Hindlimb muscle (tissue), 1 donor: ENCODE results near the gene GJD3. TPM values are rescaled to one million over a fixed set of nuclear protein-coding genes. Genes with fewer than 3 reads are reported as not detected.

Experiments
- DNase-seq: peaks from one replicate; pipeline ENCODE4 v3.0.0-alpha.2; 2013
- polyA plus RNA-seq: library from polyadenylated mRNA; unstranded; fragments of 120-200 nt; gene quantifications from one replicate; pipeline ENCODE4 v1.2.1, GENCODE V29; 2013; ENCODE audit not compliant: insufficient read length

GJD3 gene
- polyA plus RNA-seq, 1 donor: 0.43 TPM

- no peak for DNase-seq
Measured at GRCh38 chr17:40322358-40323315, 41.9 kb downstream of the GJD3 start.

- DNase-seq: no peak
Measured at GRCh38 chr17:40321961-40322357, 42.6 kb downstream of the GJD3 start.

- DNase-seq: no peak
Measured at GRCh38 chr17:40321524-40321929, 43.0 kb downstream of the GJD3 start.

DNA sequence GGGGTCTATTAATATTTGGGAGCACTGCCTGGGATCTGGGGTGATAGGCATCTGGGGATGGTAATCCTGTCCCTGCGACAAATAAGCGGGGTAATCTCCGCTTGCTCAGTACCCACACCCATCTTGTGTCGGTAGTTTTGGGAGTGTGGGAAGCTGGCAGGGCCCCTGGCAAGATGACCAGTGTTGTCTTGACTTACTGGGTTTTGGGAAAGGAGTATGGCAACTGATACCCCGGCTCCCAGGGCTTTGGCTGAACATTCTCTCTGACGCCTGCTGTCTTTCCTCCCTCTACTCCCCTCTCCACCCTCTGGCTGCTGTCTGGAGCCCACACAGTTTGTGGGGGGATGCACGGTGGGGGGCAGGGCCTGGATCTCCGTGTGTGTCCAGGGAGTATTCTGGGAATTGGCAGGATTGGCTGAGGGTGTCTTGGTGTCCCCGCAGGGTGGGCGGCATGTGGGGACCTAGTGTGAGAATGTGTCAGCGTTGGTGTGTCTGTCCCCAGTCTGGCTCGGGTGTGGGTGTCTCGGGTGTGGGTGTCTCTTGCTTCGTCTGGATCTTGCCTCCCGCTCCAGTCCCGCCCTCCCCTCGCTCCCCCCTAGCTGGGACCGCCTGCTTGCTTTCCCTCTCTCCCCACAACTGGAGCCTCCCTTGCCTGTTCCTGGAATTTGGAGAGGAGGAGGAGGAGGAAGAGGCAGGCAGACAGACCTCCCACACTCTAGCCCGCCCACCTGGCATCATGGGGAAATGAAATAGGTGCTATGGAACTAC, 43.6 kb downstream of the GJD3 start:
- peak; percentile 91 for DNase-seq

DNA sequence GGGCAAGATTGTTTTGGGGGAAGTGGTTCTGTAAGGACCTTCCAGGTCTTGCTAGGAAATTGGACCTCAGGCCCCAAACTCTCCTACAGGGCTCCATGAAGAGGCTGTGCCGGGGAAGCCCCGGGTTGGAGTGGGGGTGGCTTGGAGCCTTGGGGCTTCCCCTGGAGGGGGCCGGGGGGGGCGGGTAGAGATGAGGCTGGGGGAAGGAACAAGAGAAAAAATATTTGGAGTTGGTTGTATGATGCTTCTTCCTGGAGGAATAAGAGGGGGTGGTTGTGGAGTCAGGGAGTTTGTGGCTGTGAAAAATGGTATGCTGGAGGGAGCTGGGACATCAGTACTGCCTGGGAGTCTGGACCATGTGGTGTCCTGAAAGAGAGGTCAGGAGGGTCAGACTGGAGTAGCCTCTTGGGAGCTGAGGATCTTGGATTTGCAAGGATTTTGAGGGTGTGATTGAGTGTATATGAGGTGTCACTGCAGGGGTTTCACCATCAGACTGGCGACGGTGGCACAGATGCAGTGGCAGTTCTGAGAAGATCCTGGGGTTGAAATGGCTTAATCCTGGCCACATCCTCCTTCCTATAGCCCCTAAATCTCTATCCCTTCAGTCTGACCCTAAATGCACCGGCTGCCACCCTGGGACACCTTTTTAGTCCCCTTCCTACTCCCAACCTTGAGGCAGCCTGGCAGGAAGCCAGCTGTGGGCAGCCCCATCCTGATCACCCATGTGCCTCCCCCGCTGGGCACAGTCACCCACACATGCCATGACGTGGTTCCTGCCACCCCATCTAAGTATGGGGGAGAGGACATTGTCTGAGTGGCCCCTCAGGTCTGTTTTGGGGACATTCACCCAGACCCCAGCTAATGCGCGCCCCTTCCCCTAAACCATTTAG, 44.6 kb downstream of the GJD3 start:
- DNase-seq: no peak

DNA sequence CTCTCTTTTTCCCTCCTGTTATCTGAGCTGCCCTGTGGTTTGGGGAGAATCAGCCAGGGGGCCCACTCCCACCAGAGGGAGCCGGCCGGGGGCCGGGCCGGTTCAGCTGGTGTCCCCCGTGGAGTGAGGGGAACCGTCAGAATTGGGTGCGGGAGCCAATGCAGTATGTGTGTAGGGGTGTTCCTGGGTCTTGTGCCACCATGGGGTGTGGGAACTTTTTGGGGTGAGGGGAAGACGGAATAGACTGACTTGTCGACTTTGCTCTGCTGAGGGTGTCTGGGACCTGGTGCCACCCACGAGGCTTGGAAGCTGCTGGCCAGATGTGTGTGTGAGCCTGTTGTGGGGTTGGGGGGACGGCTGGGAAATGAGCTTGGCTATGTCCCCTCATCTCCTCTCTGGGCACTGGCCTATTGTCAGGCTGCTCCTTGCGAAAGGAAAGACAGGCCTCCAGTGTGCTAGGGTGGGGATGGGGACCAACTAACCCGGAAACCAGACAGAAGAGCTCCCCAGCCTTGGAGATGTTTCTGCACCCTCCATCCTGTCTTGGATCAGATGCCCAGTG, 45.6 kb downstream of the GJD3 start:
- no peak for DNase-seq

- DNase-seq: peak; percentile 97
Measured at GRCh38 chr17:40317880-40318829, 46.4 kb downstream of the GJD3 start.

GRCh38 chr17:40317345-40317873, 47.1 kb downstream of the GJD3 start:
- no peak for DNase-seq

DNA sequence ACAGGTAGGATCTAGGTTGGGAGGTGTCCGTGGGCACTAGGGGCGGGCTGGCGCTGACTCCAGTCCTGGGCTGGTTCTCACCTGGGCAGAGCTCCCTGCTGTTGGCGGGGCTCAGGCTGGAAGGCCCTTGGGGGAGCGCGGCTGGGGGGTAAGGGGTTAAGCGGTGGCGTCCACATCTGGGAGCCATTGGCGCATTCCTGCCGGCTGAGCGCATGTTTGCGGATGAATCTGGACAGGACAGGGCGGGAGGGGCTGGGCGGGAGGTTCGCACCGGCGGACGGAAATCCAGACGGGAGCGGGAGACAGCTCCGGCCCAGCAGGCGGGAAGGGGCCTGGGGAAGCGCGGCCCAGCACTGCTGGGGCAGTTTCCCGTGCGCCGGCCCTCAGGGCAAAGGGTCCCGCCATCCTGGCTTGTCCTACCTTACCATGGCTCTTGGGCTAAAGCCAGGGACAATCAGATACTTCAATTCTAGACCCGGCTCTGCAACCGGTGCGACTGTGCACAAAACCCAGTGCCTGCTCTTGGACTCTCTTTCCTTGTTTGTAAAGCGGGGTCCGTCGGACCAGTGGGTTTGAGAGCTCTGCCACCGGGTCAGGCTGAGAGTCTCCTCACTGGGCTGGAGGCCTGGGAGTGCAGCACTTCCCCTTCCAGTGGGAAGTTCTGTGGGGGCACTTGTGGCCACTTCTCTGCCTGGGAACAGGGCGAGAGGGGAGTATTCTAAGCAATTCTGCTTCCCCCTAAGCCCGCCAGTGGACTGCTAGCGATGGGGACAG, 47.8 kb downstream of the GJD3 start:
- DNase-seq: peak; percentile 87

- no peak for DNase-seq
Measured at GRCh38 chr17:40315678-40316570, 48.6 kb downstream of the GJD3 start.

- no peak for DNase-seq
Measured at GRCh38 chr17:40315206-40315605, 49.3 kb downstream of the GJD3 start.

DNA sequence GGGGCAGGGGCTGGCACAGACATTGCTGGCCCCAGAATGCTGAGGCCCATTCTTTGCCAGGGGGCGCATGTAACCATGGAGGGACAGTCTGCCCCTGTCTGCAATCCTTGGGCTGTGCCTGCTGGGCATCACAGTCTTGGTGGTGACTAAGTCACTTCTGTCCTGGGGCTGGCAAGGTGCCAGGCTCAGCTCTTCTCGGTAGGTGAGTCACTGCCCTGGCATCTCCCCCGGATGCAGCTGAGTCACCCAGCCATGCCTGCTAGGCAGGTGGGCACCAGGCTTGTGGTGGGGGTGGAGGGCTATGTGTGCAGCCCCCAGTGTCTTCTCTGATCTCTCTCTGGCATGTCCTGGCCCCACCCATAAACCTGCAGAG, 50.0 kb downstream of the GJD3 start:
- DNase-seq: no peak

- no peak for DNase-seq
Measured at GRCh38 chr17:40313668-40314583, 50.6 kb downstream of the GJD3 start.
